ENCODE measurements around the gene ARID3B. TPM values are rescaled to one million over a fixed set of nuclear protein-coding genes. Genes with fewer than 3 reads are reported as not detected.
"Not testable (repeated sequence)": the region's sequence is repeated elsewhere in the genome, so short reads cannot be mapped to it uniquely, and the experiment has no call there.

The ARID3B gene
- total and polyA plus RNA-seq, 2 experiments from 2014 or later = 13.2 to 19.8 TPM

DNA sequence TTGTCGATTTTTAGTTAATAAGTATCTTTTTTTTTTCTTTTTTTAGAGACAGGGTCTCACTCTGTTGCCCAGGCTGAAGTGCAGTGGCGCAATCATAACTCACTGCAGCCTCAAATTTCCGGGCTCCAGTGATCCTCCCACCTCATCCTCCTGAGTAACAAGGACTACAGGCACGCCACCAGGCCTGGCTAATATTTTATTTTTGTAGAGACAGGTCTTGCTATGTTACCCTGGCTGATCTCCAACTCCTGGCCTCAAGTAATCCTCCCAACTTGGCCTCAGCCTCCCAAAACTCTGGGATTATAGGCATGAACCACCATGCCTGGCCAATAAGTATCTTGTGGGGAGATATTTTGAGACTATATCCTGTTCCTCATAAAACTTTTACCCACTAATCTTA, 29.4 kb upstream of the ARID3B start:
- H3K4me2 ChIP-seq = no peak overlapping the region
- H3K27me3 ChIP-seq = no peaks in the 10 kb centered on the region
- no peak overlapping the region for H2AFZ ChIP-seq
- no peaks in the 10 kb centered on the region for H3K9me2 ChIP-seq (replicated peaks; ENCODE audit: insufficient read depth)
- 94% methylated on average over 4 of the region's 4 CpGs for WGBS (ENCODE audit: low lambda C conversion rate, missing lambda C conversion rate)
- no peaks in the 10 kb centered on the region for H3K36me3 ChIP-seq (replicated peaks; ENCODE audit: insufficient read depth, low read depth)
- H3K4me1 ChIP-seq (ENCODE audit: insufficient read depth) = no peaks in the 10 kb centered on the region
- no peaks in the 10 kb centered on the region for H3K9me3 ChIP-seq (ENCODE audit: low read depth)
- H3K4me3 ChIP-seq = no peak overlapping the region
- TF ChIP-seq EZH2phosphoT487 (IDR thresholded peaks at IDR 0.05; ENCODE audit: low read depth, severe bottlenecking, unreplicated experiment) (no peak), EZH2 (IDR thresholded peaks at IDR 0.05; ENCODE audit: borderline replicate concordance) (no peak)
- TF ChIP-seq, protein P1, sequence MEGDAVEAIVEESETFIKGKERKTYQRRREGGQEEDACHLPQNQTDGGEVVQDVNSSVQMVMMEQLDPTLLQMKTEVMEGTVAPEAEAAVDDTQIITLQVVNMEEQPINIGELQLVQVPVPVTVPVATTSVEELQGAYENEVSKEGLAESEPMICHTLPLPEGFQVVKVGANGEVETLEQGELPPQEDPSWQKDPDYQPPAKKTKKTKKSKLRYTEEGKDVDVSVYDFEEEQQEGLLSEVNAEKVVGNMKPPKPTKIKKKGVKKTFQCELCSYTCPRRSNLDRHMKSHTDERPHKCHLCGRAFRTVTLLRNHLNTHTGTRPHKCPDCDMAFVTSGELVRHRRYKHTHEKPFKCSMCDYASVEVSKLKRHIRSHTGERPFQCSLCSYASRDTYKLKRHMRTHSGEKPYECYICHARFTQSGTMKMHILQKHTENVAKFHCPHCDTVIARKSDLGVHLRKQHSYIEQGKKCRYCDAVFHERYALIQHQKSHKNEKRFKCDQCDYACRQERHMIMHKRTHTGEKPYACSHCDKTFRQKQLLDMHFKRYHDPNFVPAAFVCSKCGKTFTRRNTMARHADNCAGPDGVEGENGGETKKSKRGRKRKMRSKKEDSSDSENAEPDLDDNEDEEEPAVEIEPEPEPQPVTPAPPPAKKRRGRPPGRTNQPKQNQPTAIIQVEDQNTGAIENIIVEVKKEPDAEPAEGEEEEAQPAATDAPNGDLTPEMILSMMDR (IDR thresholded peaks at IDR 0.05; ENCODE audit: poor library complexity) = no peak
- H3K79me2 ChIP-seq = no peaks in the 10 kb centered on the region
- no peak overlapping the region for H3K27ac ChIP-seq
- H4K20me1 ChIP-seq (ENCODE audit: insufficient read depth, poor library complexity, severe bottlenecking) = no peaks in the 10 kb centered on the region
- DNase-seq (ENCODE audit: low spot score) = no peak

DNA sequence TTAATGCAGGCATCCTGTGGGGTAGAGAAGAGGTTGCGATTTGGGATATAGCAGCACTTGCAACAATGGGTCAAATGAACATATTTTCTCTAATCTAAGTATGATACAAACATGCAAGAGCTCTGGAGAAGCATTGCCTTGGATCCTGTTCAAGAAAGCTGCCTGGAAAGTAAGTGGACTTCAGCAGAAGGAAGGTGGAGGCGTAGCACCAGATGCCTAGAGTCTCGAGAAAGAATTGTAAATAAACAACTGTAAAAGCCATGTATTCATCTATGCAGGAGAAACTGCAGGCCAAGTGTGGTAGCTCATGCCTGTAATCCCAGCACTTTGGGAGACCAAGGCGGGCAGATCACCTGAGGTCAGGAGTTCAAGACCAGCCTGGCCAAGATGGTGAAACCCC, 27.0 kb upstream of the ARID3B start:
- H3K36me3 ChIP-seq (replicated peaks; ENCODE audit: insufficient read depth, low read depth); H3K4me2 ChIP-seq; H3K4me1 ChIP-seq (ENCODE audit: insufficient read depth); H3K4me3 ChIP-seq; H4K20me1 ChIP-seq (ENCODE audit: insufficient read depth, poor library complexity, severe bottlenecking); H2AFZ ChIP-seq; H3K27ac ChIP-seq; H3K9me2 ChIP-seq (replicated peaks; ENCODE audit: insufficient read depth); H3K9me3 ChIP-seq (ENCODE audit: low read depth); H3K27me3 ChIP-seq; H3K79me2 ChIP-seq; DNase-seq (ENCODE audit: low spot score): not testable (repeated sequence)
- 70% methylated on average over 4 of the region's 4 CpGs for WGBS (ENCODE audit: low lambda C conversion rate, missing lambda C conversion rate)

DNA sequence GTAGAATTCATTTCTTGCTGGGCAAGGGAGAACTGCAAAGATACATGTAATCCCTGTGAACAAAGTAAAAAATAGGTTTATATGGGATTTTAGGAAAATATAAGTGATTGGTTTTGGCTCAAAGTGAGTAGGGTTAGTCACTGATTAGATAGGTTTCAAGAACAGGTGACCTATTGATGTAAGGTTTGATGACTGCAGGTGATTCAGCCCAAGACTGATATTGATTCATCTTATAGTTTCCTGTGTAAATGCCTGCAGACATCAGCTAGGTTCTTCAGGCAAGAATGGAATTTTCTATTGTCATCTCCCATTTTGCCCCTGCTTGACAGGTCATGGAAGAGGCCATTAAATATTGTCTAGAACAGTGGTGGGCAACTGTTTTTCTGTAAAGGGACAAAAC, 23.9 kb upstream of the ARID3B start:
- Histone ChIP-seq H4K20me1 (ENCODE audit: insufficient read depth, poor library complexity, severe bottlenecking) (no peaks in the 10 kb centered on the region), H3K79me2 (no peaks in the 10 kb centered on the region), H3K27me3 (no peaks in the 10 kb centered on the region), H3K4me1 (ENCODE audit: insufficient read depth) (no peaks in the 10 kb centered on the region), H3K36me3 (replicated peaks; ENCODE audit: insufficient read depth, low read depth) (no peaks in the 10 kb centered on the region), H3K27ac (no peak overlapping the region), H3K4me2 (no peak overlapping the region), H3K9me2 (replicated peaks; ENCODE audit: insufficient read depth) (no peaks in the 10 kb centered on the region), H2AFZ (no peak overlapping the region), H3K4me3 (no peak overlapping the region), H3K9me3 (ENCODE audit: low read depth) (no peaks in the 10 kb centered on the region)
- no peak for DNase-seq (ENCODE audit: low spot score)
- TF ChIP-seq EZH2phosphoT487 (IDR thresholded peaks at IDR 0.05; ENCODE audit: low read depth, severe bottlenecking, unreplicated experiment) (no peak), EZH2 (IDR thresholded peaks at IDR 0.05; ENCODE audit: borderline replicate concordance) (no peak)
- TF ChIP-seq, protein P1 (IDR thresholded peaks at IDR 0.05; ENCODE audit: poor library complexity) = no peak

DNA sequence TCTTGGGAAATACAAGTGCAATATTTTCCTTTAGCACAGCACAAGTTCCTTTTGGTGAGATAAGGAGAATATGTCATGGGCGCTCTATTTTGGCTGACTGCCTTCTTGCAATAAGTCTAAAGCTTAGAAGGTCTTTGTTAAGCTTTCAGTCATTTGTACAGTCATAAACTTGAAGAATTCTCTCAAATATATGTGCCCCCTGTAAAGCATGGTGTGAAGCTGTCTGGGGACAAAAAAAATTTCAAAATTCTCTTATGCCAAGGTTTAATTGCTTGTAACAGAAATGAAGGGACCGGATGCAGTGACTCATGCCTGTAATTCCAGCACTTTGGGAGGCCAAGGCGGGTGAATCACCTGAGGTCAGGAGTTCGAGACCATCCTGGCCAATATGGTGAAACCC, 21.7 kb upstream of the ARID3B start:
- no peaks in the 10 kb centered on the region for H3K79me2 ChIP-seq
- no peaks in the 10 kb centered on the region for H3K9me3 ChIP-seq (ENCODE audit: low read depth)
- H3K4me2 ChIP-seq = no peak overlapping the region
- H3K27me3 ChIP-seq = no peaks in the 10 kb centered on the region
- H3K9me2 ChIP-seq (replicated peaks; ENCODE audit: insufficient read depth) = no peaks in the 10 kb centered on the region
- no peaks in the 10 kb centered on the region for H3K4me1 ChIP-seq (ENCODE audit: insufficient read depth)
- 89% methylated on average over 4 of the region's 4 CpGs for WGBS (ENCODE audit: low lambda C conversion rate, missing lambda C conversion rate)
- H4K20me1 ChIP-seq (ENCODE audit: insufficient read depth, poor library complexity, severe bottlenecking) = no peaks in the 10 kb centered on the region
- no peaks in the 10 kb centered on the region for H3K36me3 ChIP-seq (replicated peaks; ENCODE audit: insufficient read depth, low read depth)
- no peak overlapping the region for H2AFZ ChIP-seq
- no peak overlapping the region for H3K4me3 ChIP-seq
- no peak overlapping the region for H3K27ac ChIP-seq
- TF ChIP-seq EZH2phosphoT487 (IDR thresholded peaks at IDR 0.05; ENCODE audit: low read depth, severe bottlenecking, unreplicated experiment) = no peak
- DNase-seq (ENCODE audit: low spot score) = no peak

DNA sequence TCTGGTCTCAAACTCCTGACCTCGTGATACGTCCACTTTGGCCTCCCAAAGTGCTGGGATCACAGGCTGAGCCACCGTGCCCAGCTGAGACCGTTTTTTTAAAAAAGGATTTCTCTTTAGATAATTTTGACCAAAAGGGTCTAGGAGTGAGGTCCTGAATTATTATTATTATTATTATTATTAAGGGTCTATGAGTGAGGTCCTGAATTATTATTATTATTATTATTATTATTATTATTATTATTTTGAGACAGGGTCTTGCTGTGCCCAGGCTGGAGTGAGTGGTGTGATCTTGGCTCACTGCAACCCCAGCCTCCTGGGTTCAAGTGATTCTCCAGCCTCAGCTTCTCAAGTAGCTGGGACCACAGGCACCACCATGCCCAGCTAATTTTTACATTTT, 20.6 kb upstream of the ARID3B start:
- Histone ChIP-seq H2AFZ (no peak overlapping the region), H3K27me3 (no peaks in the 10 kb centered on the region), H3K4me2 (no peak overlapping the region), H3K79me2 (no peaks in the 10 kb centered on the region), H3K9me3 (ENCODE audit: low read depth) (no peaks in the 10 kb centered on the region), H3K9me2 (replicated peaks; ENCODE audit: insufficient read depth) (no peaks in the 10 kb centered on the region), H3K36me3 (replicated peaks; ENCODE audit: insufficient read depth, low read depth) (no peaks in the 10 kb centered on the region), H3K4me3 (no peak overlapping the region), H3K4me1 (ENCODE audit: insufficient read depth) (no peaks in the 10 kb centered on the region), H3K27ac (no peak overlapping the region), H4K20me1 (ENCODE audit: insufficient read depth, poor library complexity, severe bottlenecking) (no peaks in the 10 kb centered on the region)
- no peak for DNase-seq (ENCODE audit: low spot score)
- WGBS (ENCODE audit: low lambda C conversion rate, missing lambda C conversion rate) = 95% methylated on average over 4 of the region's 4 CpGs
- TF ChIP-seq, protein P1 (IDR thresholded peaks at IDR 0.05; ENCODE audit: poor library complexity) = no peak
- no peak for TF ChIP-seq EZH2phosphoT487 (IDR thresholded peaks at IDR 0.05; ENCODE audit: low read depth, severe bottlenecking, unreplicated experiment)
- TF ChIP-seq EZH2 (IDR thresholded peaks at IDR 0.05; ENCODE audit: borderline replicate concordance) = no peak
